ENCODE results near the gene UBE2F.

DNA sequence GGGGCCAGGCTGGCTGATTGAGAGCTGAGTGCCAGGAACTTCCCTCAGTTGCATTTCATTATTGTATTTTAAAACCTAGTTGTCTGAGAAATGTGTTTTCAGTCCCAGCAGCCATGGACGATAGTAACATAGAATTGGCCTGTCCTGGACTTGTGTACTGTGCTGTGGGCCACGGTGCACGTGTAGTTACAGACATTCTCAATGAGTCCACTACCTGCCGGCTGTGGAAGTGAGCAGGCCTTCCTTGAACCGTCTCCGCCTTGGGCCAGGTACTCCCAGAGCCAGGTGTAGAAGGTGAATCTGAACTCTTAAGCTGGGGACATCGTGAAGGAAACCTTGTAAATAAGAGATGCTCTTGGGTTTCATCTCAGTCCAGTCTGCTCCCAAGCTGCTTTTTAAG, 47.0 kb downstream of the UBE2F start:
- TF ChIP-seq, protein P1, sequence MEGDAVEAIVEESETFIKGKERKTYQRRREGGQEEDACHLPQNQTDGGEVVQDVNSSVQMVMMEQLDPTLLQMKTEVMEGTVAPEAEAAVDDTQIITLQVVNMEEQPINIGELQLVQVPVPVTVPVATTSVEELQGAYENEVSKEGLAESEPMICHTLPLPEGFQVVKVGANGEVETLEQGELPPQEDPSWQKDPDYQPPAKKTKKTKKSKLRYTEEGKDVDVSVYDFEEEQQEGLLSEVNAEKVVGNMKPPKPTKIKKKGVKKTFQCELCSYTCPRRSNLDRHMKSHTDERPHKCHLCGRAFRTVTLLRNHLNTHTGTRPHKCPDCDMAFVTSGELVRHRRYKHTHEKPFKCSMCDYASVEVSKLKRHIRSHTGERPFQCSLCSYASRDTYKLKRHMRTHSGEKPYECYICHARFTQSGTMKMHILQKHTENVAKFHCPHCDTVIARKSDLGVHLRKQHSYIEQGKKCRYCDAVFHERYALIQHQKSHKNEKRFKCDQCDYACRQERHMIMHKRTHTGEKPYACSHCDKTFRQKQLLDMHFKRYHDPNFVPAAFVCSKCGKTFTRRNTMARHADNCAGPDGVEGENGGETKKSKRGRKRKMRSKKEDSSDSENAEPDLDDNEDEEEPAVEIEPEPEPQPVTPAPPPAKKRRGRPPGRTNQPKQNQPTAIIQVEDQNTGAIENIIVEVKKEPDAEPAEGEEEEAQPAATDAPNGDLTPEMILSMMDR (IDR thresholded peaks at IDR 0.05 in 4 of 5, conservative IDR thresholded peaks at IDR 0.05 in 1 of 5), result no peak
- TF ChIP-seq POLR2A (IDR thresholded peaks at IDR 0.05), result no peak
